ENCODE results near the gene EDARADD.
"Not testable (repeated sequence)": the region's sequence is repeated elsewhere in the genome, so short reads cannot be mapped to it uniquely, and the experiment has no call there.

EDARADD gene

DNA sequence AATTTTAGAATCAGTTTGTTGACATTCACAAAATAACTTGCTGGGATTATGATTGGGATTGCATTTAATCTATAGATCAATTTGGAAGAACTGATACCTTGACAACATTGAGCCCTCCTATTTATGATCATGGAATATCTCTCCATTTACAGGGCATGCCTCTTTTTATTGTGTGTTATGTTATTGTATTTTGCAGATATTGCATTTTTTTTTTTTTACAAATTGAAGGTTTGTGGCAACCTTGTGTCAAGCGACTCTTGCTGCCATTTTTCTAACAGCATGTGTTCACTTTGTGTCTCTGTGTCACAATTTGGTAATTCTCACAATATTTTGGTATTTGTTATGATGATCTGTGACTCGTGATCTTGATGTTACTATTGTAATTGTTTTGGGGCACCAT is 46.3 kb downstream of the EDARADD start:
- DNase-seq: no peak

DNA sequence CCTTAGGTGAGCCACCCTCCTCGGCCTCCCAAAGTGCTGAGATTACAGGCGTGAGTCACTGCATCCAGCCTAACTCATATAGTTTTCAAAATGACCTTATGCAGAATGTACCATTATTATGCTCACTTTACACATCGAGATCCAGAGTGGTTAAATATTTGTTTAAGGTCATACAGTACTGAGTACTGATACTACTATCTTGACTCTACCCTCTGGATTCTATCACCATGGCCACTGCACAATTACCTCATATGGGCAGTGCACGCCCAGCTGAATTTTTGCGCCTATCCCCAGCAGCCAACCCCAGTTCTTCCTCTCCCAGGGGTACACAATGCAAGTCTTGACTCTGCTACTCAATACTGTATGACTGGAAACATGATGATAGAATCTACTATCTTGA is 56.7 kb downstream of the EDARADD start:
- no peak for DNase-seq

- DNase-seq: no peak
These were observed 57.8 kb downstream of the EDARADD start for GRCh38 chr1:236451796-236452373.

DNA sequence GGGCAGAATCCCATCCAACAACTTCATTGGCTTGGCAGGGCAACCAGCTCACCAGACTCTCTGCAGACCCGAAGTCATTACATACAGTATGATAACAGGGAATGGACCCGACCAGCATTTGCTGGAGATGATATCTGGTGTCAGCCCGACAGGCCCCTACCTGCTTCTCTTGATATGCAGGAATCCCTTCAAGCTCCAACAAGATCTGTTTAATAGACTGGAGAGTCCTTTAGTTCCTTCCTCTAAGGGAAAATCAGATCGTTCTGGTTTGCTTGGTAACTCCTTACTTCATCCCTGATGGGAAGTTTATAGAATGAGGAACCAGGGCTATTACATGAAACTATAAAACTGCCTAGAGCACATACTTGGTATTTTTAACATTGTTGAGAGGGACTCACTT is 61.2 kb downstream of the EDARADD start:
- no peak for DNase-seq

DNA sequence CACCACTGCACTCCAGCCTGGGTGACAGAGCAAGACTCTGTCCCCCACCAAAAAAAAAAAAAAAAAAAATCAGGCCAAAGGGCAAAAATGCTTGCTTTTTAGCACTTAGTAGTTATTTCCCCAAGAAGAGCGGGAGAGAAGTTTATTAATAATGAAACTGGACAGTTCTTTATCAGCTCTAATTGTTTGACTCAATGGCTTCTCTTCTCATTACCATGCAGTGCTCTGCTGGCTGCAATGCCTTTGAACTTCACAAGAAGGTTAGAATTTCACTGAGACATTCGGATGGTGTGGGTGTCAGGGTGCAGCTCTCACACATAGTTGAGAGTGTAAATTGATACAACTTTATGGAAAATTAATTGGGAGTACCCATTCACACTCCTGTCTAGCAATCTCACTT is 63.7 kb downstream of the EDARADD start:
- no peak for DNase-seq

DNA sequence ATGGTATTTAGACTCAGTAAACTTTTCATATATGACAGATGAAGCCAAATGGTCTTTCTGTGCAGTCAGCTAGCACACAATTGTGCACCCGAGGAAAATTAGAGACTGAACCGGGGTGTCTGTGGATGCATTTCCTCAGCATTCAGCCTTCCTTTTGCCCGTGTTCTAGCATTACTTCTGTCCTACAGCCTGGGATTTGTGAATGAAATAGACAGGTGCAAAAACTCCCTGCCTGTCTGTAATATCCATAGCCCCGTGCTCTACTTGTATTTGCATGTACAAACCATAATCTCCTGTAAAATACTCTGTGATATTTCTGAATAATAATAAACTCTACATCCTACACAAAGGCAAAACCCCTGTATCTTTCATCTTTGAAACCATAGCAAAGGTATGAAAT is 64.9 kb downstream of the EDARADD start:
- DNase-seq: no peak

DNA sequence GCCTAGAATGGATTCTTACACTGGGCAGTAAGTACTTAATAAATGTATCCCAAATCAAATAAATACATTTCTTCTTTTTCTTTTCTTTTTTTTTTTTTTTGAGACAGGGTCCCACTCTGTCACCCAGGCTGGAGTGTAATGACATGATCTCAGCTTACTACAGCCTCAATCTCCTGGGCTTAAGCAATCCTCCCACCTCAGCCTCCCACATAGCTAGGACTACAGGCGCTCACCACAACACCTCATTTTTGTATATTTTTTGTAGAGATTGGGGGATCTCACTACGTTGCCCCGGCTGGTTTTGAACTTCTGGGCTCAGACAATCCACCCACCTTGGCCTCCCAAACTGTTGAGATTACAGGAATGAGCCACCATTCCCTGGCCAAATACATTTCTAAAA is 66.0 kb downstream of the EDARADD start:
- DNase-seq: no peak

GRCh38 chr1:236464197-236464596 is 70.1 kb downstream of the EDARADD start:
- DNase-seq: not testable (repeated sequence)

GRCh38 chr1:236465231-236465958 is 71.3 kb downstream of the EDARADD start:
- no peak for DNase-seq

DNA sequence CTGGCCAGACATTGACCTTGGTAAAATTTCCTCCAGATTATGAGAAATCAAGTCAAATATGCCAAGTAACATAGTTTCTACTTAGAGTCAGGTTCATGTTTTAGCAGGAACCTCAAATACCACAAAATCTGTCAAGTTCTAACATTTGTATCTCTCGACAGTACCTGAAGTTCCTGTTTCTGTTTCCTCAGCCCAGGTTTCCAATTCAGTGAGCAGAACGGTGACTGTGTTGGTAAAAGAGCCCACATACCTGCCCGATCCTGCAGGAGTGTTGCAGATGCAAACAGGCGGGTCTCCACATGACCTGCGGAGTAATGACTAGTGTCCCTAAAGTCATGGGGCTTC is 71.8 kb downstream of the EDARADD start:
- DNase-seq: no peak

- DNase-seq: no peak
These were observed 73.2 kb downstream of the EDARADD start for GRCh38 chr1:236467327-236467641.

DNA sequence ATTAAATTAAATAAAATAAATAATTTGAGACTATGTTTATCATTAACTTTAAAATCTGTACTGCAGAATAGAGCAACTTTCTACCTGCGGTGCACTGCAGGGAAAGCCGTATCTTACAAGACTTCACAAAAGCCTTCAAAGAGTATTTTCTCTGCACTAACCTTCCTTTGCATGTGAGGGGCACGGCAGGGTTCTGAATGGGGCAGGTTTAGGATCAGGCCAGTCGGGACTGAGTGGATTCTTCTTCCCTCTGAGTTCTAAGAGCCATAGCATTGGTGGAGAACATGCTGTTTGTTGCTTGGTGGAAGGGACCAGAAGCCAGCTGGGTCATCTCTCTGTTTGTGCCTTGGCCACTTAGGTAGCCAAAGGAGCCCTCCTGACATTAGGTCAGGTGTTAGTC is 74.5 kb downstream of the EDARADD start:
- DNase-seq: no peak

- DNase-seq: no peak
These were observed 75.4 kb downstream of the EDARADD start for GRCh38 chr1:236469466-236469865.

DNA sequence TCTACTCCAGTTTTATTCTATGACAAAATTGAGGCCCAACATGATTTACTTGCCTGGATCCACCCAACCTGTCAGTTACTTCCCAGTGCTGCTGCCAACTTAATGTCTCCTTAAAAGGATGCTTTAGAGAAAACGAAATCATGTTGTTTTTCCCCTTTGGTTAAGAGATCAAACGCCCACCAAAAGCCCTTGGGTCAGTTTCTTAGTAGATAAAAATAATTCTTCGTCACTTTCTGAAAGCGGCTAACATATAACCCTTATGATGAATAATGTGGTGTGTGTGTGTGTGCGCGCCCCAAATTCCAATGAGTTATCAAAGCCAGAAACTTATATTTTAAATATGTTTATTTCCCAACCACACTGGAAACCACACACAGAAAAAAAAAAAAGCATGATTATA is 77.0 kb downstream of the EDARADD start:
- no peak for DNase-seq

DNA sequence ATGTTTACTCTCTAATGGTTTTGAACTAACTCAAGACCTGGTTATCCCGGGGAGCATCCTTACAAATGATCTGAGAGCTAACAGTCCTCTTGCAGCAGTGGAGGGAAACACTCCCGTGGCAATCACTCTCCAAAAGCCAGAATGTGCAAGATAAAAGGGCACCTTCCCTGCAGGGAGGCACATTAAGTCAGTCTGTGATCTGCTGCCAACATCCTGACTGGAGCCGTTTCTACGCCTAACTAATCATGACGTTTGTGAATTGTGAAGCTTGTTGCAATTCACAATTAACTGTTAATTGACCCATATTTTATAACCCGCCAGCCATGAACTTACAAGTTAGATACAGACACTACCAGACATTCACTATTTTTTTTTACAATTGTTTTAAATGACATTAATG is 77.6 kb downstream of the EDARADD start:
- no peak for DNase-seq

DNA sequence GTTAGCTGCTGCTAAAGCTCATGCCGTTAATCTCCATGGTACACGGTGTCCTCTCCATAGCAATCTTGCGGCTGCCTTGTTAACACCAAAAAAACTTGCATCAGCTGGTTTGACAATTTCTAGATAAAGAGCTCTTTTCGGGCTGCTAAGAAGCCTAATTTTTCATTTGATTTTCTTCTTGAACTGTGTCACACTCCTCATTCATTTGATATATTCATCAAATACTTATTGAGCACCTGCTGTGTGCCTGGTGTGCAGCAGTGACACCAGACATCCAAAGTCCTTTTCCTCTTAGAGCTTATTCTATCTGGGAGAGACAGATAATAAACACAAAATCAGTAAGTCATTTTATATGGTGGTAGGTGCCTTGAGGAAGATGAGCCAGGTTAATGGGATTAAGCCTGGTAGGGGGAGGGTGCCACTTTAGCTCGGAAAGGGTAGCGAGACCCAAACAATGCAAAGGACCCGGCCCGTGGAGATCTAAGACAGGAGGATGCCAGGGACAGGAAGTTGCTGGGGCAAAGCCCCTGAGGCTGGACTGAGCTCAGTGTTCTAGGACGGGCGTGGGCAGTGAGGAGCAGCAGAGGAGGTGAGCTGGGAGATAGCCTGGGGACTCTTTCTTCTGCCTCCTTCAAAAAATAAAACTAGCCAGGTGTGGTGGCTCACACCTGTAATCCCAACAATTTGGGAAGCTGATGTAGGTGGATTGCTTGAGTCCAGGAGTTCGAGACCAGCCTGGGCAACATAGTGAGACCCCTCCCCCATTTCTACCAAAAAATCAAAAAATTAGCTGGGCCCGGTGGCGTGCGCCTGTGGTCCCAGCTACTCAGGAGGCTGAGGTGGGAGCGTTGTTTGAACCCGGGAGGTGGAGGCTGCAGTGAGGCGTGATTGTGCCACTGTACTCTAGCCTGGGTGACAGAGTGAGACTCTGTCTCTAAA is 79.0 kb downstream of the EDARADD start:
- DNase-seq: no peak

DNA sequence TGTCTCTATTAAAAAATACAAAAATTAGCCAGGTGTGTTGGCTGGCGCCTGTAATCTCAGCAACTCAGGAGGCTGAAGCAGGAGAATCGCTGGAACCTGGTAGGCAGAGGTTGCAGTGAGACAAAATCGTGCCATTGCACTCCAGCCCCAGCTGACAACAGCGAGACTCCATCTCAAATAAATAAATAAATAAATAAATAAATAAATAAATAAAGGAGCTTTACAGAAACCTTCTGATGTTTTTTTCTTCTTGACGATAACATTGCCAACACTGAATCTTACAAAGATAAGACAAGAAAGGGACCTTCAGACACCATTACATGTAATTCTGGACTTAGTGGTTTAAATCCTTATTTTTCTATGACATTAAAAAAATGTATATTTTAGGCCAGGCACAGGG is 81.9 kb downstream of the EDARADD start:
- DNase-seq: no peak

- no peak for DNase-seq
These were observed 86.8 kb downstream of the EDARADD start for GRCh38 chr1:236480758-236481436.

- no peak for DNase-seq
These were observed 90.4 kb downstream of the EDARADD start for GRCh38 chr1:236484310-236484971.

DNA sequence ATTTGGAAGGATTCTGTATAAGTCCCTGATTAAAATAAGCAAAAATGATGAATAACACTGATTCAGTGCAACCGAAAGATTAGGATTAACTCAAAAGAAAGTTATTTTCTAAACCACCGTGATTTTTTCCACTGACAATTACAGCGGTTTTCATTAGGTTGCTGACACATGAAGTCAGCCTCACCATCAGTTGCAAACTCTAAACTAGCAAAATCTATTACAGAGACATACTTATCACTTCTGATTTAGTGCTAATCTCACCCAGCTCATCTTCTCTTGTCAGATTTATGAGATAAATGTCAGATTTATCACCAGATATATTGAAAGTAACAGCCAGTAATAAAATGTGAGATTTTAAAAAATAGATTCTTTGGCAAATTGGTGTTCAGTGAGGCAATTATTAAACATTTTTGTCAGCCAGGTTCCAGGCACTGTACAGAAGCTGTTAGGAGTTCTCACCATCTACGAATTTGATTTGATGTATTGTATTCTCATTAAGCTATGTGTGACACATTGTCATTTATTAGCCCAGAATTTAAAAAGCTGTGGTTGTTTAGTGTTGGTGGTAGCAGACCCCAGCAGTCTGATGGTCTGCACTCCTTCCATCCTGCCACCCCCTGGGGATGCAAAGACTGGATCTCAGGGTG is 92.4 kb downstream of the EDARADD start:
- no peak for DNase-seq

- DNase-seq: not testable (repeated sequence)
These were observed 95.1 kb downstream of the EDARADD start for GRCh38 chr1:236489161-236489560.

- DNase-seq: peak in 1 of 2 experiments; percentile 20
These were observed 95.8 kb downstream of the EDARADD start for GRCh38 chr1:236489710-236490377.

All from SW 1271 (cell line).